Mesodermal cell (in vitro differentiated cells): ENCODE measurements around the gene PPP6R3.
"Not testable (repeated sequence)": the region's sequence is repeated elsewhere in the genome, so short reads cannot be mapped to it uniquely, and the experiment has no call there.

Experiments used
- H3K27ac ChIP-seq: 2 replicates; pipeline ENCODE4 v1.7.0; 2013; ENCODE audit warnings: mild to moderate bottlenecking, low read depth, low read length, moderate library complexity; ENCODE audit not compliant: severe bottlenecking
- H3K36me3 ChIP-seq: 2 replicates; pipeline ENCODE4 v1.7.1; 2013; ENCODE audit warnings: mild to moderate bottlenecking, low read length, moderate library complexity; ENCODE audit not compliant: control insufficient read depth, insufficient read depth
- H3K4me1 ChIP-seq: one replicate; pipeline ENCODE4 v1.7.1; 2013; ENCODE audit warnings: mild to moderate bottlenecking, low read length; ENCODE audit not compliant: insufficient read depth, control insufficient read depth, poor library complexity, severe bottlenecking
- H3K4me3 ChIP-seq: 2 replicates; pipeline ENCODE4 v1.7.0; 2013; ENCODE audit warnings: low read length, control low read depth, mild to moderate bottlenecking; ENCODE audit not compliant: insufficient read depth, poor library complexity, severe bottlenecking; ENCODE audit errors: extremely low read depth
- H3K9me3 ChIP-seq: 2 replicates; pipeline ENCODE4 v1.7.1; 2013; ENCODE audit warnings: mild to moderate bottlenecking, low read length, moderate library complexity; ENCODE audit not compliant: control insufficient read depth
- WGBS, 2 experiments: methylation state at CpG; one replicate each; pipeline ENCODE4 v1.1.5; 2013; ENCODE audit warnings: missing lambda C conversion rate in 2 of 2; ENCODE audit not compliant: insufficient coverage in 2 of 2; 5-methylcytosine and 5-hydroxymethylcytosine counted together

PPP6R3 gene

DNA sequence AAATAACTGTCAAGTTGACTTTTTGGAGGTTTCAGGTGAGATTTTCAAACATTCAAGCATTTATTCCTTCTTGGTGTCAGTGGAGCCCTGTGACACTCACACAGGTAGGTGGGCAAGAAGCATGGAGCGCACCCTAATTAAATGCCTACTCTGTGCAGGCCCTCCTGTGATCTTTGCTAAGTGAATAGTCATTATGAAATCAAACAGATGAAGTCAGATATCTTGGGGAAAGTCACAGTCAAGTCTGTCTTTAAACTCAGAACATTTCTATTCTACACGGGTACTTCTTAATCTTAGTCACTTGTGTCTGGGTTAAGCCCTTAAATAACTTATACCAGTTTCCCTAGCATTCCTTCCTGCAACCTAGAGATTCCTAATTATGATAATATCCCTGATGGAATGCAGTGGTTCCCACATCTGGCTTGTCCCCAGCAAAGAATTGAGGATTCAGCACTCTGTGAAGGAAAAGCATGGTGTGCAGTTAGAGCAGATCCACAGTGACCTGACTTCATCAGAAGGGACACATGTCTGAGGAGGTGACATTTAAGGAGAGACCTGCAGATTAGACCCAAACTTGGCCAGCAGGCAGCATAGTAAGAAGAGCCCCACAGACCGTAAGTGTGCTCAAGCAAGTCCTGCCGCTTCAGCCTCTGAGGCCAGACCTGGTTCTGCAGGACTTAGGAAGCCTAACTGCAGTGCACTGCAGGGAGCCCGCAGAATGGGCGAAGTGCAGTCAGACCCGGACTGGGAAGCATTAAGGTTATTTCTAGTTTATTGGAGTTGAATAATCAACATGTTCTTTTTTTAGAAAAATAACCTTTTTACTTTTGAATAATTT is 138.5 kb downstream of the PPP6R3 start:
- Histone ChIP-seq H3K36me3 (peaks cover 98% of the 10 kb centered on the region), H3K4me1 (no peaks in the 10 kb centered on the region), H3K27ac (no peak overlapping the region), H3K4me3 (no peak overlapping the region), H3K9me3 (no peaks in the 10 kb centered on the region)
- WGBS, 2 experiments = 93 to 100% methylated on average over 3 to 5 of the region's 7 CpGs

DNA sequence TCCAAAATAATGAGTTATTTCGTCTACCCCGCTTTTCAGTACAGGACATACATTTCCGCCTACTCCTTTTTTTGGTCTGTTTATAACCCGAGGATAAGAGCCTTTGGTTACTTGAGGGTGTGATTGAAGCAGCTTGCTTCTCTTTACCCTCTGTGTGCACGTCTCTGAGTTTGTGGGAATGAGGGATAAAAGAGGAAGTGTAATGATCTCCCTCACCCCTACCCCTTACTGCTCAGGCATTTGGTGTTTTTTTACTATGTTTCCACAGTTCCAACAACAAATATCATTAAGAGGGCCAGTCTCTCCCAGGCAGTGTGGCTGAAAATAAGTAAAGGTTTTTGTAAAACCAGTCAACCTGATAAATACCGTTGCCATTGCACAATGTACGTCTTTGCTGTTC is 140.6 kb downstream of the PPP6R3 start:
- no peak overlapping the region for H3K4me3 ChIP-seq
- H3K27ac ChIP-seq = no peak overlapping the region
- 95 to 100% methylated on average over 2 of the region's 7 CpGs for WGBS, 2 experiments
- H3K4me1 ChIP-seq = no peaks in the 10 kb centered on the region
- H3K9me3 ChIP-seq = no peaks in the 10 kb centered on the region
- H3K36me3 ChIP-seq = peaks cover 99% of the 10 kb centered on the region

DNA sequence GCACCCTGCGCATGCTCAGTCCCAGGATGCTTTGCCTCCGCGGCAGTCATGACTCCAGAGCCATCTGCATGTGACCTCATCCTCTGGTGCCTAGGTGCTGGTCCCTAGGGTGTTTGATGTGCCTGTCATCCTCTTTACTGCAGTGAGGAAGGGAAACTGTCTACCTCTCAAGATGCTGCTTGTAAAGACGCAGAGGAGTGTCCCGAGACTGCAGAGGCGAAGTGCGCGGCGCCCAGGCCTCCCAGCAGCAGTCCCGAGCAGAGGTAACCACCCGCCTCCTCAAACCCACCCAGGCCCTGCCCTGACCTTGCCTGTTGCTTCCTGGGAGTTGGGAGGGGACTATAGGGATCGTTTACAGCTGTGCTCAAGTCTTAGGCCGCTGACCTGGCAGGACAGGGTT is 149.2 kb downstream of the PPP6R3 start:
- H3K27ac ChIP-seq = no peak overlapping the region
- no peaks in the 10 kb centered on the region for H3K9me3 ChIP-seq
- WGBS, 2 experiments = 76 to 96% methylated on average over 3 to 13 of the region's 13 CpGs
- no peaks in the 10 kb centered on the region for H3K4me1 ChIP-seq
- H3K4me3 ChIP-seq = no peak overlapping the region
- peaks cover 93% of the 10 kb centered on the region for H3K36me3 ChIP-seq

DNA sequence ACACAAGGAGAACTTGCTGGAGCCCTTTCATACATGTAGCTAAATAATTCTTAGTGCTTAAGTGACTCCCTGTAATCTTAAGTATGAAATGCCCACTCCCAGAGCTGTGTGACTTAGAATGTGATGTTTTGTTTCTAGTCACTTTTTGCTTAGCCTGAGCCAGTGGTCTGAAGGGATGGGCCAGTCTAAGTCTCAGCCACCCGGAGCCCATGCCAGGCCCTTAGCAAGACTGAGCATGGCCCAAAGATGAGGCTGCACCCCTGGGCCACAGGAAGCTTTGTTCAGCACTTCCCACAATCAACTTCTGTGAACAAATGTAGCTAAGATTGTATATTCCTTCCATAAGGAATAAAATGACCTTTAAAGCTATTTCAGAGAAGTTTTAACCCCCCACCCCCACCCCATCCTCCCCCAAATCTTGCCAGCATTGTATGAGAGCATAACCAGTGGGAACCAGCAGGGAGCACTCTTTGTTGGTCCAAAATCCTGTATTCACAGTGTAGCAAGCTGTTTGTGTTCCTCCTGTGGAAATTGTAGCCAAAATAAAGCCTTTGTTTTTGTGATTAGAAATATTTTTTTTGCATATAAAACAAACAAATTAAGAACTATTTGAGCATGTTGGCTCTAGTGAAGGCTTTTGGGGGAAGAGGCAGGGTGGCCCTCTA is 150.0 kb downstream of the PPP6R3 start:
- WGBS, 2 experiments = 63 to 100% methylated on average over 1 of the region's 1 CpG
- no peak overlapping the region for H3K27ac ChIP-seq
- H3K4me3 ChIP-seq = no peak overlapping the region
- no peaks in the 10 kb centered on the region for H3K4me1 ChIP-seq
- no peaks in the 10 kb centered on the region for H3K9me3 ChIP-seq
- H3K36me3 ChIP-seq = peaks cover 93% of the 10 kb centered on the region

DNA sequence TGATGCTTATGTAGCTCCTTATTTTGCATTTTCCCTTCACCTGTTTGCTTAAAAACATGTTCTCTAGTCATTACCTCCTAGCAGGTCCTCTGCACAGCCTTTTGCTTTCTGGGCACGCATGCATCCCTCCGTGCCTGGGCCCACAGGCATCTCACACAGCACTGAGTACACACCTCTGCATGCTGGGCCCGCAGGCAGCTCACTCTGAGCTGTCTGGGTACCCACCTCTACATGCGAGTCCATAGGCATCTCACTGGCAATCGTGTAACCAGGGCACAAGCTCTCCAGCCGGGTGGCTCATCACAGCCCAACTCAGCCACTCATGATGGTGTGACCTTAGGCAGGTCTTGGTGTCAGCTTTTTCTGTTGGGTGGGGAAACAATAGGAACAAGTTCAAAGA is 155.1 kb downstream of the PPP6R3 start:
- H3K36me3 ChIP-seq = peaks cover 56% of the 10 kb centered on the region
- H3K27ac ChIP-seq = no peak overlapping the region
- H3K4me3 ChIP-seq = no peak overlapping the region
- WGBS, 2 experiments = 90 to 100% methylated on average over 2 to 4 of the region's 6 CpGs
- no peaks in the 10 kb centered on the region for H3K4me1 ChIP-seq
- H3K9me3 ChIP-seq = no peaks in the 10 kb centered on the region

DNA sequence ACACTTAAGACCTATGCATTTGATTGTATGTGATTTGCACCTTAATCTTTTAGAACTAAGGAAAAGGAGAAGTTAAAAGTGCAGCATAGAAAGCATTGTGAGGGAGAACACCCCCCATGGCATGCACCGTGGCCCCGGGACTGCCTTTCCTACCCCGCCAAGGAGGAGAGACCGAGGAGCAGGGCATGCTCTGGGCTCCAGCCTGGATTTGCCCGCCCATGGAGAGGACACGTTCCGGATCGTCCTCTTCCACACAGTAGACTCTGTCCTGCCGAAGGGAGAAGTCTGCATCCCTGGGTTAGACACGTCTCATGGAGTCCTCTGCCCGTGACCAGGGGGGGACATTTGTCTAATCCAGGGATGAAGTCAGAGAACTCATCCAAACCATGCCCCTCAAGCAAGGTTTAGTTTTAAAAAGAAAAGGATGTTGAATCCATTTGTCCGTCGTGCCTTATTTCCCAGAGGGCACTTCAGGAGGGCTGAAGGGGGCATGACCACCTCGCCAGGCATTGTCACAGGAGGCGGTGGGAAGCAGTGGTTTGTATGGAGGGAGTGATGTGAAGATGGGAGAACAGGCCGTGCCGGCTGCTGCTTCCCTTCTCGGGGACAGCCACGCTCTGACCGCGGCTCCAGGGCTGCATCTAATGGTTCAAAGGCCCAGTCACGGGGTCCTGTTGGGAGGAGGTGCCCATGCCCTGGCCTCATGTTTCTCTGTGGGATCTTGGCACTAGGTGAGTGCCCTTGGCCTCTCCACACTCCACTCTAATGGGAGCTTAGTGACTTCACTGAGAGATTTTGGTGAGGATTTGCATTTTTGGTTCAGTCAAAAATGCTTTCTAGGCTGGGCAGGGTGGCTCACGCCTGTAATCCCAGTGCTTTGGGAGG is 157.6 kb downstream of the PPP6R3 start:
- Histone ChIP-seq H3K9me3 (no peaks in the 10 kb centered on the region), H3K4me3 (no peak overlapping the region), H3K4me1 (no peaks in the 10 kb centered on the region), H3K27ac (no peak overlapping the region), H3K36me3 (peaks cover 31% of the 10 kb centered on the region)
- 94 to 97% methylated on average over 10 to 23 of the region's 23 CpGs for WGBS, 2 experiments

DNA sequence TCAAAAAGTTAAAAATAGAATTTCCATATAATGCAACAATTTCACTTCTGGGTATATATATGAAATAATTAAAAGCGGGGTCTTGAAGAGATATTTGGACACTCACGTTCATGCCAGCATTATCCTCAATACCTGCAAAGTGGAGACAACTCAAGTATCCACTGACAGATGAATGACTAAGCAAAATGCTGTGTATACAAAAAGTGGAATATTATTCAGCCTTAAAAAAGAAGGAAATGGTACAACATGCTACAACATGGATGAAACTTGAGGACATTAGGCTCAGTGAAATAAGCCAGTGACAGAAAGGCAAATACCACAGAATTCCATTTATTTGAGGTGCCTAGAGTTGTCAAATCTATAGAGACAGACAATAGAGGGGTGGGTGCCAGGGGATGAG is 161.3 kb downstream of the PPP6R3 start:
- peaks cover under 1% of the 10 kb centered on the region for H3K36me3 ChIP-seq
- 90% methylated on average over 2 of the region's 2 CpGs; no CpG with 5 or more reads in 1 of the 2 experiments for WGBS, 2 experiments
- no peak overlapping the region for H3K4me3 ChIP-seq
- no peaks in the 10 kb centered on the region for H3K4me1 ChIP-seq
- no peak overlapping the region for H3K27ac ChIP-seq
- H3K9me3 ChIP-seq = no peaks in the 10 kb centered on the region

DNA sequence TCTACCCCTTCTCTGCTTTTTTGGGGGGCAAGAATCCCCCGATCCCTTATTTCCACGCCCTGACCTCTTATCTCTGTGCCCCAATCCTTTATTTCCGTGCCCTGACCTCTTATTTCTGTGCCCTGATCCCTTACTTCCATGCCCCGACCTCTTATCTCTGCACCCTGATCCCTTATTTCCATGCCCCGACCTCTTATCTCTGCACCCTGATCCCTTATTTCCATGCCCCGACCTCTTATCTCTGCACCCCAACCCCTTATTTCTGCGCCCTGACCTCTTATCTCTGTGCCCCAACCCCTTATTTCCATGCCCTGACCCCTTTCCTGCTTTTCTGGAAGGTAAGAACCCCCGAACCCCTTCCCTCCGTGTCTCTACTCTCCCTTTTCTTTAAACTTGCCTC is 163.2 kb downstream of the PPP6R3 start:
- WGBS, 2 experiments = 92 to 93% methylated on average over 7 to 9 of the region's 9 CpGs
- H3K36me3 ChIP-seq, H3K4me1 ChIP-seq, H3K4me3 ChIP-seq, H3K9me3 ChIP-seq, H3K27ac ChIP-seq: not testable (repeated sequence)

DNA sequence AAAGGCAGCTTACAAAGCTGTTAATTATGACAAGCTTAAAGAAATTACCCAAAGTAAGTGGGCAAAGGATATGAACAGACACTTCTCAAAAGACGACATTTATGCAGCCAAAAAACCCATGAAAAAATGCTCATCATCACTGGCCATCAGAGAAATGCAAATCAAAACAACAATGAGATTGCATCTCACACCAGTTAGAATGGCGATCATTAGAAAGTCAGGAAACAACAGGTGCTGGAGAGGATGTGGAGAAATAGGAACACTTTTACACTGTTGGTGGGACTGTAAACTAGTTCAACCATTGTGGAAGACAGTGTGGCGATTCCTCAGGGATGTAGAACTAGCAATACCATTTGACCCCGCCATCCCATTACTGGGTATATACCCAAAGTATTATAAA is 164.5 kb downstream of the PPP6R3 start:
- H3K27ac ChIP-seq, H3K4me1 ChIP-seq, H3K4me3 ChIP-seq, H3K9me3 ChIP-seq, H3K36me3 ChIP-seq: not testable (repeated sequence)
- 92 to 100% methylated on average over 1 to 2 of the region's 4 CpGs for WGBS, 2 experiments

DNA sequence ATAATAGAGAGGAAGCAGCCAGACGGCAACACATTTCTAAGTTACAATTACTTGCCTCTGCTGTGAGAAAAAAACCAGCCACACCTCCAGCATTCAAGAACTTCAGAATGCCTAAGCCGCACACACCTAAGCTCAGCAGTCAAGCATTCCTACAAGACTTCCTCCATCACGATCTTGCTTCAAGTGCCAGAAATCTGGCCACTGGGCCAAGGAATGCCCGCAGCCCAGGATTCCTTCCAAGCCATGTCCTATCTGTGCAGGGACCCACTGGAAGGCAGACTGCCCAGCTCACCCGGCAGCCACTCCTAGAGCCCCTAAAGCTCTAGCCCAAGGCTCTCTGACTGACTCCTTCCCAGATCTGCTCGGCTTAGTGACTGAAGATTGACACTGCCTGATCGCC is 165.7 kb downstream of the PPP6R3 start:
- H3K27ac ChIP-seq, H3K36me3 ChIP-seq, H3K4me3 ChIP-seq, H3K9me3 ChIP-seq, H3K4me1 ChIP-seq: not testable (repeated sequence)
- 88 to 90% methylated on average over 6 of the region's 7 CpGs for WGBS, 2 experiments
